Measurements from ENCODE around the gene ZNF438. TPM values are rescaled to one million over a fixed set of nuclear protein-coding genes. Genes with fewer than 3 reads are reported as not detected.
A peak's percentile ranks its signal among the peaks of the same experiment; 100 is the strongest.

The ZNF438 gene
- total and polyA plus RNA-seq, 2 of the 13 experiments (the other 11 are each of a cell fraction or from before 2014, with no cell fraction given) = 0.75 to 0.83 TPM

DNA sequence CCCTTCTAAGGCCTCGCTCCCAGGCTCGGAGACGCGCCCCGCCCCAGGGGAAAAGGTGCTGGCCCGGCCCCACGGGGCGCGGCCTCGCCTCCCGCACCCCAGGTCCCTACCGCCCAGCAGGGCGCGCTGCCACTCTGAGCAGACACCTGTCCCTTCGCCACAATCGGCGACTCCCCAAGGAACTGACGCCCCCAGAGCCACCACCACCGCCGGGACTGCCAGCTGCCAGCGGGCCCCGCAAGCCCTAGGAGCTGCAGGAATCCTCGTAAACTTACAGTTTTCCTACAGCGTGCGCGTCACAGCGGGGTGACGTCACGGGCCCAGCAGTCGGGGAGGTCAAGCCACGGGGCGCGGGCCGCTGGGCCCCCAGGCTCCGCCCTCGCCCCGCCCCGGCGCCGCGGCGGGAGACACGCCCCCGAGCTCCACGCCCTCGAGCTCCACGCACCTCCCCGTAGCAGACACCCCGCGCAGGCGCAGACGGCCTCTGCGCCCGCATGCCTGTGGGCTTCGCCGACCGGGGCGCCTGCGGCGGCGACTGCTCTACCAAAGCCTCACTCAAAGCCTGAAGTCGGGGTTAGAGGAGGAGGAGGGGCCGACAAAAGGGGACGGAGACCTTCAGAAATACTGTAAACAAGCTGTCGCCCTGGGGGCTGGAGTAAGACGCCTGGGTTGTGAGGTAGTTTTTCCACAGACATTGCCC is at the start of gene ZNF438 (continued):
- TF ChIP-seq, protein P1, sequence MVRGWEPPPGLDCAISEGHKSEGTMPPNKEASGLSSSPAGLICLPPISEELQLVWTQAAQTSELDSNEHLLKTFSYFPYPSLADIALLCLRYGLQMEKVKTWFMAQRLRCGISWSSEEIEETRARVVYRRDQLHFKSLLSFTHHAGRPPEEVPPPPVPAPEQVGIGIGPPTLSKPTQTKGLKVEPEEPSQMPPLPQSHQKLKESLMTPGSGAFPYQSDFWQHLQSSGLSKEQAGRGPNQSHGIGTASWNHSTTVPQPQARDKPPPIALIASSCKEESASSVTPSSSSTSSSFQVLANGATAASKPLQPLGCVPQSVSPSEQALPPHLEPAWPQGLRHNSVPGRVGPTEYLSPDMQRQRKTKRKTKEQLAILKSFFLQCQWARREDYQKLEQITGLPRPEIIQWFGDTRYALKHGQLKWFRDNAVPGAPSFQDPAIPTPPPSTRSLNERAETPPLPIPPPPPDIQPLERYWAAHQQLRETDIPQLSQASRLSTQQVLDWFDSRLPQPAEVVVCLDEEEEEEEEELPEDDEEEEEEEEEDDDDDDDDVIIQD (CRISPR knock-in tag; IDR thresholded peaks at IDR 0.05; ENCODE audit: low read depth) = no peak
- TF ChIP-seq AKAP8 (CRISPR knock-in tag; IDR thresholded peaks at IDR 0.05) (no peak), ZNF251 (CRISPR knock-in tag; IDR thresholded peaks at IDR 0.05) (no peak), MIXL1 (CRISPR knock-in tag; IDR thresholded peaks at IDR 0.05) (no peak), ZNF326 (CRISPR knock-in tag; IDR thresholded peaks at IDR 0.05; ENCODE audit: borderline replicate concordance) (no peak), ATF7 (IDR thresholded peaks at IDR 0.05) (peak; percentile 80), ATF7 (CRISPR knock-in tag; IDR thresholded peaks at IDR 0.05) (peak; percentile 61), GFI1 (CRISPR knock-in tag; IDR thresholded peaks at IDR 0.05; ENCODE audit: borderline replicate concordance) (peak; percentile 34; the same call in 1 of the 2 replicates), ZNF230 (CRISPR knock-in tag; IDR thresholded peaks at IDR 0.05) (0 out of 2 replicates have a peak, but pooled peaks have one; percentile 47), MIER2 (CRISPR knock-in tag; IDR thresholded peaks at IDR 0.05) (no peak), CENPX (CRISPR knock-in tag; IDR thresholded peaks at IDR 0.05) (no peak), REXO4 (CRISPR knock-in tag; IDR thresholded peaks at IDR 0.05; ENCODE audit: borderline replicate concordance) (no peak), ZNF841 (CRISPR knock-in tag; IDR thresholded peaks at IDR 0.05; ENCODE audit: borderline replicate concordance) (no peak), TEAD3 (CRISPR knock-in tag; optimal IDR thresholded peaks at IDR 0.05; ENCODE audit: borderline replicate concordance) (no peak)
- TF ChIP-seq, protein P2, sequence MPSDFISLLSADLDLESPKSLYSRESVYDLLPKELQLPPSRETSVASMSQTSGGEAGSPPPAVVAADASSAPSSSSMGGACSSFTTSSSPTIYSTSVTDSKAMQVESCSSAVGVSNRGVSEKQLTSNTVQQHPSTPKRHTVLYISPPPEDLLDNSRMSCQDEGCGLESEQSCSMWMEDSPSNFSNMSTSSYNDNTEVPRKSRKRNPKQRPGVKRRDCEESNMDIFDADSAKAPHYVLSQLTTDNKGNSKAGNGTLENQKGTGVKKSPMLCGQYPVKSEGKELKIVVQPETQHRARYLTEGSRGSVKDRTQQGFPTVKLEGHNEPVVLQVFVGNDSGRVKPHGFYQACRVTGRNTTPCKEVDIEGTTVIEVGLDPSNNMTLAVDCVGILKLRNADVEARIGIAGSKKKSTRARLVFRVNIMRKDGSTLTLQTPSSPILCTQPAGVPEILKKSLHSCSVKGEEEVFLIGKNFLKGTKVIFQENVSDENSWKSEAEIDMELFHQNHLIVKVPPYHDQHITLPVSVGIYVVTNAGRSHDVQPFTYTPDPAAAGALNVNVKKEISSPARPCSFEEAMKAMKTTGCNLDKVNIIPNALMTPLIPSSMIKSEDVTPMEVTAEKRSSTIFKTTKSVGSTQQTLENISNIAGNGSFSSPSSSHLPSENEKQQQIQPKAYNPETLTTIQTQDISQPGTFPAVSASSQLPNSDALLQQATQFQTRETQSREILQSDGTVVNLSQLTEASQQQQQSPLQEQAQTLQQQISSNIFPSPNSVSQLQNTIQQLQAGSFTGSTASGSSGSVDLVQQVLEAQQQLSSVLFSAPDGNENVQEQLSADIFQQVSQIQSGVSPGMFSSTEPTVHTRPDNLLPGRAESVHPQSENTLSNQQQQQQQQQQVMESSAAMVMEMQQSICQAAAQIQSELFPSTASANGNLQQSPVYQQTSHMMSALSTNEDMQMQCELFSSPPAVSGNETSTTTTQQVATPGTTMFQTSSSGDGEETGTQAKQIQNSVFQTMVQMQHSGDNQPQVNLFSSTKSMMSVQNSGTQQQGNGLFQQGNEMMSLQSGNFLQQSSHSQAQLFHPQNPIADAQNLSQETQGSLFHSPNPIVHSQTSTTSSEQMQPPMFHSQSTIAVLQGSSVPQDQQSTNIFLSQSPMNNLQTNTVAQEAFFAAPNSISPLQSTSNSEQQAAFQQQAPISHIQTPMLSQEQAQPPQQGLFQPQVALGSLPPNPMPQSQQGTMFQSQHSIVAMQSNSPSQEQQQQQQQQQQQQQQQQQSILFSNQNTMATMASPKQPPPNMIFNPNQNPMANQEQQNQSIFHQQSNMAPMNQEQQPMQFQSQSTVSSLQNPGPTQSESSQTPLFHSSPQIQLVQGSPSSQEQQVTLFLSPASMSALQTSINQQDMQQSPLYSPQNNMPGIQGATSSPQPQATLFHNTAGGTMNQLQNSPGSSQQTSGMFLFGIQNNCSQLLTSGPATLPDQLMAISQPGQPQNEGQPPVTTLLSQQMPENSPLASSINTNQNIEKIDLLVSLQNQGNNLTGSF (CRISPR knock-in tag; IDR thresholded peaks at IDR 0.05) = 0 out of 2 replicates have a peak, but pooled peaks have one; percentile 23
- TF ChIP-seq, protein P3, sequence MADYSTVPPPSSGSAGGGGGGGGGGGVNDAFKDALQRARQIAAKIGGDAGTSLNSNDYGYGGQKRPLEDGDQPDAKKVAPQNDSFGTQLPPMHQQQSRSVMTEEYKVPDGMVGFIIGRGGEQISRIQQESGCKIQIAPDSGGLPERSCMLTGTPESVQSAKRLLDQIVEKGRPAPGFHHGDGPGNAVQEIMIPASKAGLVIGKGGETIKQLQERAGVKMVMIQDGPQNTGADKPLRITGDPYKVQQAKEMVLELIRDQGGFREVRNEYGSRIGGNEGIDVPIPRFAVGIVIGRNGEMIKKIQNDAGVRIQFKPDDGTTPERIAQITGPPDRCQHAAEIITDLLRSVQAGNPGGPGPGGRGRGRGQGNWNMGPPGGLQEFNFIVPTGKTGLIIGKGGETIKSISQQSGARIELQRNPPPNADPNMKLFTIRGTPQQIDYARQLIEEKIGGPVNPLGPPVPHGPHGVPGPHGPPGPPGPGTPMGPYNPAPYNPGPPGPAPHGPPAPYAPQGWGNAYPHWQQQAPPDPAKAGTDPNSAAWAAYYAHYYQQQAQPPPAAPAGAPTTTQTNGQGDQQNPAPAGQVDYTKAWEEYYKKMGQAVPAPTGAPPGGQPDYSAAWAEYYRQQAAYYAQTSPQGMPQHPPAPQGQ (CRISPR knock-in tag; IDR thresholded peaks at IDR 0.05; ENCODE audit: borderline replicate concordance) = no peak
- TF ChIP-seq, protein P4, sequence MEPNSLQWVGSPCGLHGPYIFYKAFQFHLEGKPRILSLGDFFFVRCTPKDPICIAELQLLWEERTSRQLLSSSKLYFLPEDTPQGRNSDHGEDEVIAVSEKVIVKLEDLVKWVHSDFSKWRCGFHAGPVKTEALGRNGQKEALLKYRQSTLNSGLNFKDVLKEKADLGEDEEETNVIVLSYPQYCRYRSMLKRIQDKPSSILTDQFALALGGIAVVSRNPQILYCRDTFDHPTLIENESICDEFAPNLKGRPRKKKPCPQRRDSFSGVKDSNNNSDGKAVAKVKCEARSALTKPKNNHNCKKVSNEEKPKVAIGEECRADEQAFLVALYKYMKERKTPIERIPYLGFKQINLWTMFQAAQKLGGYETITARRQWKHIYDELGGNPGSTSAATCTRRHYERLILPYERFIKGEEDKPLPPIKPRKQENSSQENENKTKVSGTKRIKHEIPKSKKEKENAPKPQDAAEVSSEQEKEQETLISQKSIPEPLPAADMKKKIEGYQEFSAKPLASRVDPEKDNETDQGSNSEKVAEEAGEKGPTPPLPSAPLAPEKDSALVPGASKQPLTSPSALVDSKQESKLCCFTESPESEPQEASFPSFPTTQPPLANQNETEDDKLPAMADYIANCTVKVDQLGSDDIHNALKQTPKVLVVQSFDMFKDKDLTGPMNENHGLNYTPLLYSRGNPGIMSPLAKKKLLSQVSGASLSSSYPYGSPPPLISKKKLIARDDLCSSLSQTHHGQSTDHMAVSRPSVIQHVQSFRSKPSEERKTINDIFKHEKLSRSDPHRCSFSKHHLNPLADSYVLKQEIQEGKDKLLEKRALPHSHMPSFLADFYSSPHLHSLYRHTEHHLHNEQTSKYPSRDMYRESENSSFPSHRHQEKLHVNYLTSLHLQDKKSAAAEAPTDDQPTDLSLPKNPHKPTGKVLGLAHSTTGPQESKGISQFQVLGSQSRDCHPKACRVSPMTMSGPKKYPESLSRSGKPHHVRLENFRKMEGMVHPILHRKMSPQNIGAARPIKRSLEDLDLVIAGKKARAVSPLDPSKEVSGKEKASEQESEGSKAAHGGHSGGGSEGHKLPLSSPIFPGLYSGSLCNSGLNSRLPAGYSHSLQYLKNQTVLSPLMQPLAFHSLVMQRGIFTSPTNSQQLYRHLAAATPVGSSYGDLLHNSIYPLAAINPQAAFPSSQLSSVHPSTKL (CRISPR knock-in tag; IDR thresholded peaks at IDR 0.05) = peak; percentile 20; the same call in 1 of the 2 replicates

All from HepG2 (cell line).